GM12875 (cell line): ENCODE data around the gene MDM1.
A peak's percentile ranks its signal among the peaks of the same experiment; 100 is the strongest.

Experiments
- H3K4me3 ChIP-seq: one replicate; pipeline ENCODE4 v1.5.1; 2011; ENCODE audit warnings: low read depth, low read length, control low read depth
- TF ChIP-seq, protein P1 (sequence below): IDR thresholded peaks from 2 replicates; pipeline ENCODE4 v1.5.1; 2011; ENCODE audit warnings: low read depth, mild to moderate bottlenecking, control low read depth, inconsistent platforms, low read length, moderate library complexity, borderline replicate concordance; ENCODE audit not compliant: insufficient read depth

MDM1 gene

DNA sequence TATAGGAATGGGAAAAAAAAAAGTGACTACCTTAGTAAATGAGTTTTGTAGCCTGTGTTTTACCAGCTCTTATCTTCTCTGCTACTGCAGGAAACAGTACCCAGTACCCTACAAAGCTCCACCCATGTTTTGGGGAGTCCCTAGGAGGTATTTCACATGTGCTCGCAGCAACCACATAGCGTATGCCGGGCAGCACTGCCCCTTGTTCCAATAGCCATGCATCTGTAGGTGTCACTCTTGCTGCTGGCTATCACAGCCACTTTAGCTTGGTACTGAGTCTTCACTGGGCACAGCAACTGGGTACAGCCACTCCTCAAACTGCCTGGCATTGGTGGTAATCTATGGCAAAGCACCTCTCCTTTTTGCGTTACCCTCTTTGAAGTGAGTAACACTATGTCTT is 2.0 kb upstream of the MDM1 start:
- no peak overlapping the region for H3K4me3 ChIP-seq
- TF ChIP-seq, protein P1, sequence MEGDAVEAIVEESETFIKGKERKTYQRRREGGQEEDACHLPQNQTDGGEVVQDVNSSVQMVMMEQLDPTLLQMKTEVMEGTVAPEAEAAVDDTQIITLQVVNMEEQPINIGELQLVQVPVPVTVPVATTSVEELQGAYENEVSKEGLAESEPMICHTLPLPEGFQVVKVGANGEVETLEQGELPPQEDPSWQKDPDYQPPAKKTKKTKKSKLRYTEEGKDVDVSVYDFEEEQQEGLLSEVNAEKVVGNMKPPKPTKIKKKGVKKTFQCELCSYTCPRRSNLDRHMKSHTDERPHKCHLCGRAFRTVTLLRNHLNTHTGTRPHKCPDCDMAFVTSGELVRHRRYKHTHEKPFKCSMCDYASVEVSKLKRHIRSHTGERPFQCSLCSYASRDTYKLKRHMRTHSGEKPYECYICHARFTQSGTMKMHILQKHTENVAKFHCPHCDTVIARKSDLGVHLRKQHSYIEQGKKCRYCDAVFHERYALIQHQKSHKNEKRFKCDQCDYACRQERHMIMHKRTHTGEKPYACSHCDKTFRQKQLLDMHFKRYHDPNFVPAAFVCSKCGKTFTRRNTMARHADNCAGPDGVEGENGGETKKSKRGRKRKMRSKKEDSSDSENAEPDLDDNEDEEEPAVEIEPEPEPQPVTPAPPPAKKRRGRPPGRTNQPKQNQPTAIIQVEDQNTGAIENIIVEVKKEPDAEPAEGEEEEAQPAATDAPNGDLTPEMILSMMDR, result no peak

DNA sequence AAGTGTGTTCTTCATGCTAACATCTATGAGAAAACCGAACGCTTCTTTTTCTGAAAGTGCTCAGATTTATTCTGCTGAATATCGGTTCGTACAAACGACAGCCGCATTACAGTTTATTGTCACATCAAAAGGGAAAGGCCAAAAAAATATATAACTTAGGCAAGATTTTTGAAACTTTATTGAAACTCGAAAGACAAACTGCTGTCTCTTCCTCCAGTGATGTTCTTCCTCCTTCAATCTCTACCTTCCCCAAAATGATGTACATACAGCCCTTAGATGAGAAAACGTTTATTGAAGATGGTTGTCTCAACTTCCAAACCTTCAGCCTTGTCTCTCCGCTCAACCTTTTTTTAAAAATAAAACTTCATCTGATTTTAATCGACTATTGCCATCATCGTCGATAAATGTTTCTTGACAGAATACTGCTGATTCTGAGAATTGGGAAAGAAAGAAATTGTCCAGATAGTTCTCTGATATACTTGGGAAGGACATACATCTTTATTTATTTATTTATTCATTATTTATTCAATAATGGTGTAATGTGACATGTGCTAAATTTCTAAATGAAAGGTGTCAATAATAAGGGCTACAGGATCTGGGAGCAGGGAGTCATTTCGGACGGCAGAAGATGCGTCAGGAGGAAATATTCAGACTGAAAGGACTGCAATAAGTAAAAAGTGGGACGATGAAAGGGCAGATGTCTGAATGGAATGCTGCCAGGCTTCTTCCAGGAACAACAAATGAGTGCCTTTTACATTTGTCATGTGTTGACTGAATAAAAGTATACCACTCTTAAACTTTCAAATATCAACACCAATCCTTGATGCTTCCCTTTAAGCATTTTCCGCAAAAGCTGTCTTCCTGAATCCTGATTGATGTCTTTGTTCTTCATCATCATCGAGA is 817 bp upstream of the MDM1 start:
- H3K4me3 ChIP-seq, result peak overlapping the region; percentile 62
- TF ChIP-seq, protein P1, result no peak

DNA sequence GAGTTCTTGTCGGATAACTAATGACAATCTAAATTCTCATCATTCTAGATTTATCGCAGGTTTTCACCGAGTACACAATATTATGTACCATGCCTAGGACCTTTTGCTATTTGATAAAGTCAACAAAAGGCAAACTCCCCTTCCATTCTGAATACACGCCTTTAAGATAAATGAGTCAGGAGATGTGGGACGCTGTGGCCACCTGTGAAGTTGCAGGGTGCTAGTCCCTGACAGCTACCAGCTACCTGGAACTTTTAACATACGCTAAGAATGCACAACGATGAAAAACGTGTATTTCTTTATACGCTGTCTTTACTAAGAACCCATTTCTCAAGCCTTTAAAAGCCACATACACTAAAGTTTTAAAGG is 678 bp downstream of the MDM1 start:
- H3K4me3 ChIP-seq, result peak overlapping the region; percentile 75
- TF ChIP-seq, protein P1, result no peak

DNA sequence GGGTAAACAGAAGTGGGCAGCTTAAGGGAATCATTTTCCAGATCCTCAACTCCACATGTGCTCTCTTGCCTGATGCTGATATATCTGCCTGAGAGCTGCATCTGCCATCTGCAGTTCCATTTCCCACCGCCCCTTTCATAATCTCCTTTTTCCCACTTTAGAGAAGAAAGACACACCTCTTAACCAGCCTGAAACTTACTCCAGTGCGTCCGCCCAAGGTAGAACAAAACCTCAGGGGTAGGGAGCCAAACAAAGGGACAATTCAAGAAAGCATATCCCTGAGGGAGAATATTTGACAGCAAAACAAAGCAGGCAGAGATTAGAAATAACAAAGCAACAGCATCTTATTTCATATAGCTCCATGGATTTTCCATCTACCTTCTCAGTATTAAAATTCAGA is 4.3 kb downstream of the MDM1 start:
- H3K4me3 ChIP-seq, result no peak overlapping the region
- TF ChIP-seq, protein P1, result no peak

DNA sequence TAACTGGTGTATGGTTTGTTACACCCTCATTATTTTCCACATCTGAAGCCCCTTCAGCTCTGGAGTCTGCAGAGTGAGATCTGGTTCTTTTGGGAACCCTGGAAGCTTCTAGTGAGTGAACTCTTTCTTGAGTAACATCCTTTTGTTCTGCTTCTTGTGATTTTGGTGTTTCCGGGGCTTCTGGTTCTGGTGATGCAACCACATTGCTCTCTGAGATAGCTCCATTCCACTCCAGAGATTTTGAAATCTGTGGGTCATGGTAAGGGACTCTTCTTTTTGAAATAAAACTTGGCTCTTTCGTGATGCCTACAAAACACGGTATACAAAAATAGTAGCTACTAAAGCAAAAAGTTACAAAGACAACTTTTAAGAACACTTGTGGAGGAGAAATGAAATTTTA is 5.4 kb downstream of the MDM1 start:
- H3K4me3 ChIP-seq, result no peak overlapping the region
- TF ChIP-seq, protein P1, result no peak

DNA sequence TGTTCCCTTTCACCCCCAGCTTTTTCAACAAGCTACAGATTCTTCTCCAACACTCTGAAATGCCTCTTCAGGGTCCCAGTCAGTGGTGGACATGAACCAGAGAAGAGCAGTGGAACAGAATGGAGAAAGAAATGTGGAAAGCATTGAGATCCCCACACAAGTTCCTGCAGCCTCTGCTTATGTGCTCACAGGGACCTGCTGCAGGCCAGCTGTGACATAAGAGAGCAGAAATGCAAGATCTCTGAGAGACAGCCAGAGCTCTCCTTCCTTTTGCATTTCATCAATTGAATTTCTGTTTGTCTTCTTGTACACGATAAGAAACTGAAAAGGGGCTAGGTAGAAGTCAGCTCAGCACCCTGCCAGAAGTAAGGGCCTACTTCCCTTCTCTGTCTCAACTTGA is 6.2 kb downstream of the MDM1 start:
- H3K4me3 ChIP-seq, result no peak overlapping the region
- TF ChIP-seq, protein P1, result no peak

DNA sequence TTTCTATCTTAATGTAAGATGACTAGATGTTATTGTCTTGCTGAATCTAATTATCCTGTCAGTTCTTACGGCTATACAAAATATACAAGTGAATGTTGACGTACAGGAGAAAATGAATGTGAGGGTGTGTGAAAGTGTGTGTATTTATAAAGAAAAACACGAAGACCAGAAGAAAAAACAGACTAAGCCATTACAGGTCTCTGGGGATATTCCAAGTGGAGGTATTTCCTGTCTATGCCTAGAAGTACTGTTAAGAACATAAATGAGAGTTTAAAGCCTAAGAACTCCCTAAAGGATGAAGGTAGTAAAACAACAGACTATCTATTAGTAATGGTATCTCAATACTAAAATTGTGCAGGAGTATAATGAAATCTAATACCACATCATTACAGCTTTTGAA is 7.6 kb downstream of the MDM1 start:
- no peak overlapping the region for H3K4me3 ChIP-seq
- TF ChIP-seq, protein P1, result no peak
